ENCODE results near the gene ST6GALNAC3.

Gene ST6GALNAC3

GRCh38 chr1:76124196-76124595 lies 49.6 kb downstream of the ST6GALNAC3 start:
- no peak for DNase-seq (ENCODE audit: low read depth)
- TF ChIP-seq CTCF (IDR thresholded peaks at IDR 0.05; ENCODE audit: control insufficient read depth, insufficient read depth, low read depth, low read length, missing control alignments): no peak
- H3K4me3 ChIP-seq (ENCODE audit: control insufficient read depth, low read depth, low read length): no peak overlapping the region

DNA sequence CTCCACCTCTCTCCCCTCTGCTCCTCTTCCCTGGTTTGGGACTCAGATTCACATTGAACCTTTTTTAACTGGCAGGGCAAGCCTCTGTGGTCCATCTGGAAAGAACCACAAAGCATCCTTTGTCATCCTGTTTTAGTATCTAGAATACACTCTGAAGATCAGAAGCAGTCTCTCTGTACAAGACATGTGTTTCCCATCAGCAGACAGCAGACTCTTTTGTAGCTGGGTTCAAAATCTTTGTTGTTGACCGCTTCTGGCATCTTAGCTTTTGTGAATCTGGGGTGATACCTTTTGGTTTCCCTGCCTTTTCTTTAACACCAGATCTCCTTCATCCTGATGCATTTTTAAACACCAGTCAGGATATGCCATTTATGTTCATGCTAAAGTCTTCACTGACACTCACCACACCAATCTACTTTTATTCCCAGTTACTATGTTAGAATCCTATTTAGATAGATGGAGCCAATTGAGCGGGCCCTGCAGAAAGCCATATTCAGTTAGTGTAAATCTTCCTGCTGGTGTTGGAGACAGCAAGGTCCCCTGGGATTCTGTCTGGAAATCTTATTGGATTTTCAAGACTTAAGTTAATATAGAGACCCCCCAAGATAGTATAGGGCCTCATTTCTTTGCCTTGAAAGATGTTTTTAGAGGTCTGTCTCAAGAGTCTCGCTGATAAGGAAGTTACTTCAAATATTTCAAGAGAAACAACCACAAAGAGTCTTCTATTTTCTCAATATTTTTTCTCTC lies 51.1 kb downstream of the ST6GALNAC3 start:
- DNase-seq (ENCODE audit: low read depth): no peak
- no peak overlapping the region for H3K4me3 ChIP-seq (ENCODE audit: control insufficient read depth, low read depth, low read length)
- no peak for TF ChIP-seq CTCF (IDR thresholded peaks at IDR 0.05; ENCODE audit: control insufficient read depth, insufficient read depth, low read depth, low read length, missing control alignments)

DNA sequence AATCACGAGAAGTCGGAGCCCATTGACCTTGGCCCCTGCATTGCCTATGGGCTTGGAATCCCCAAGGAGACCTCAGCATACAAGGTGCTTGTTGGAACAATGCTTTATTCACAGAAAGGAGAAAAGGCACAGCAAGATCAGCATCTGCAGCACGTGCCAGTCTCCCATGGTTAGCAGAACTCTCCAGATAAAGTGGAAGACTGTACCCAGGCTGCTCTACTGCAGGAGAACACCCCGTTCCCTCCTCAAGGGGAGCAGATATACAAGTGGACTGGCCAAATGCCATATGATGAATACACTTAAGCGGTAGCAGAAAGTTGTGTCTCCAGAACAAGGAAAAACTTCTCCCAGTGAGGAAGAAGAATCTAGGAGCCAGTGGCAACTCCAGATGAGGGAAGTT lies 53.5 kb downstream of the ST6GALNAC3 start:
- no peak overlapping the region for H3K4me3 ChIP-seq (ENCODE audit: control insufficient read depth, low read depth, low read length)
- TF ChIP-seq CTCF (IDR thresholded peaks at IDR 0.05; ENCODE audit: control insufficient read depth, insufficient read depth, low read depth, low read length, missing control alignments): no peak
- DNase-seq (ENCODE audit: low read depth): no peak

- DNase-seq (ENCODE audit: low read depth): no peak
- H3K4me3 ChIP-seq (ENCODE audit: control insufficient read depth, low read depth, low read length): no peak overlapping the region
- no peak for TF ChIP-seq CTCF (IDR thresholded peaks at IDR 0.05; ENCODE audit: control insufficient read depth, insufficient read depth, low read depth, low read length, missing control alignments)
These were observed 55.2 kb downstream of the ST6GALNAC3 start for GRCh38 chr1:76129731-76130130.

DNA sequence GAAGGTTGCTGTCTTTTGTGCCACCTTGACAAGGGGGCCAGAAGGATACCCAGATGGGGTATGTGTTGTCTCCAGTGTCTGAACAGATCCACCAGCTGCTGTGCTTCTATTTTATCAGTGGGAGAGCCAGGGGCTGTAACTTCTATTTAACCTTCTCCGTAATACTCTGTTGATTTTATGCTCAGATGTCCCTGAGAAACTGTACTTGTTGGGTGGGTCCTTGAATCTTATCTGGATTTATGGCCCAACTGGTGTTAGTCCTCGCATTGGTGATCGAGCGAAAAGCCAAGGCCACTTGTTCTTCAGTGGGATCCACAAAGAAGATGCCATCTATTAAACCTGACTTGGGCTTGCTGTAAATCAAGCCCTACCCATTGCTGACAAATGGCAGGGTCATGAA lies 56.4 kb downstream of the ST6GALNAC3 start:
- TF ChIP-seq CTCF (IDR thresholded peaks at IDR 0.05; ENCODE audit: control insufficient read depth, insufficient read depth, low read depth, low read length, missing control alignments): no peak
- no peak for DNase-seq (ENCODE audit: low read depth)
- H3K4me3 ChIP-seq (ENCODE audit: control insufficient read depth, low read depth, low read length): no peak overlapping the region

DNA sequence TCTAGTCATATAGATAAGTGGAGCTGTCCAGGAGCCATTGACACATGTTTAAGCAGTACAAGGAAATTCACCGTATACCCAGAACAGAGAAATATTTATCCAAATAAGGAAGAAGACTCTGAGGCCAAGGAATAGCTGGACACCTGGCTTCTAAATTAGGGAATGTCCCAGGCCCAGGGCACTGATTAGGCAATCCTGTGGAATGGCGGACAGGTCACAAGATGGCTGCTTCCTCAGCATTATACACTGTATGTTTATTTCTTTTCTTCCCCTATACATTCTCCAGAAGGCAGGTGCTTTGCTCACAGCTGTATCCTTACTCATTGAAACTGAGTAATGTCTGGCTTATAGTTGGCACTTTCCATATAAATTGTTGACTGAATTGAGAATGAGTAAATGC lies 59.4 kb downstream of the ST6GALNAC3 start:
- TF ChIP-seq CTCF (IDR thresholded peaks at IDR 0.05; ENCODE audit: control insufficient read depth, insufficient read depth, low read depth, low read length, missing control alignments): no peak
- no peak for DNase-seq (ENCODE audit: low read depth)
- H3K4me3 ChIP-seq (ENCODE audit: control insufficient read depth, low read depth, low read length): no peak overlapping the region
